Activated CD4-positive, alpha-beta memory T cell treated with anti-CD3 and anti-CD28 coated beads for 36 hours (primary cell): ENCODE results near the gene SHISA6. TPM values are rescaled to one million over a fixed set of nuclear protein-coding genes. Genes with fewer than 3 reads are reported as not detected.
"Not testable (repeated sequence)": the region's sequence is repeated elsewhere in the genome, so short reads cannot be mapped to it uniquely, and the experiment has no call there.

Experiments
- CTCF ChIA-PET: fragments of 350-600 bp; sonication (Branson Sonifier 250); formaldehyde crosslinking; loops from one replicate; lab custom pipeline; 2021; ENCODE audit warnings: antibody characterized with exemption, inconsistent platforms; lab: Charles Lee
- POLR2A ChIA-PET: fragments of 350-600 bp; sonication (Branson Sonifier 250); formaldehyde crosslinking; loops from one replicate; lab custom pipeline; 2021; ENCODE audit warnings: antibody characterized with exemption; lab: Charles Lee
- DNase-seq: peaks from one replicate; pipeline ENCODE4 v3.0.0-alpha.2; 2020
- H3K27ac Mint-ChIP-seq: one replicate; pipeline ENCODE4 v1.8.0; 2021; ENCODE audit warnings: mixed read lengths
- H3K27me3 Mint-ChIP-seq: one replicate; pipeline ENCODE4 v1.8.0; 2021; ENCODE audit warnings: mixed read lengths
- H3K36me3 Mint-ChIP-seq: one replicate; pipeline ENCODE4 v1.8.0; 2021; ENCODE audit warnings: mixed read lengths
- H3K4me1 Mint-ChIP-seq: one replicate; pipeline ENCODE4 v1.8.0; 2021; ENCODE audit warnings: low read depth, mixed read lengths
- H3K4me3 Mint-ChIP-seq: one replicate; pipeline ENCODE4 v1.8.0; 2021; ENCODE audit warnings: mild to moderate bottlenecking, mixed read lengths
- H3K9me3 Mint-ChIP-seq: one replicate; pipeline ENCODE4 v1.8.0; 2021; ENCODE audit warnings: mixed read lengths
- intact Hi-C: fragments of 100-400 bp; cut with micrococcal nuclease; formaldehyde crosslinking; loops from one replicate; pipeline ENCODE4 v1.15.1; 2023
- total RNA-seq, 2 experiments: library from RNA; stranded (reverse); gene quantifications; one replicate each; pipeline ENCODE4 v1.2.3, GENCODE V29; 2021

Gene SHISA6
- total RNA-seq, 2 experiments from 2014 or later: not detected

- Mint-ChIP-seq H3K4me1 (no peaks in the 10 kb centered on the region), H3K36me3 (no peaks in the 10 kb centered on the region), H3K27me3 (no peaks in the 10 kb centered on the region)
These were observed 52.5 kb downstream of the SHISA6 start for GRCh38 chr17:11293480-11293879.

GRCh38 chr17:11294826-11295225 is 53.8 kb downstream of the SHISA6 start:
- H3K4me1 Mint-ChIP-seq: no peaks in the 10 kb centered on the region
- H3K36me3 Mint-ChIP-seq: no peaks in the 10 kb centered on the region
- ChIA-PET CTCF (no interaction called here), POLR2A (no interaction called here)
- intact Hi-C loops: no loop called here
- peaks cover 2% of the 10 kb centered on the region for H3K9me3 Mint-ChIP-seq
- H3K4me3 Mint-ChIP-seq: no peak overlapping the region
- H3K27ac Mint-ChIP-seq: no peak overlapping the region
- H3K27me3 Mint-ChIP-seq: no peaks in the 10 kb centered on the region
- no peak for DNase-seq

More at GRCh38 chr17:11293480-11293879, 52.5 kb downstream of the SHISA6 start:
- DNase-seq: no peak
- CTCF ChIA-PET: no interaction called here
- Mint-ChIP-seq H3K27ac (no peak overlapping the region), H3K9me3 (peaks cover 2% of the 10 kb centered on the region), H3K4me3 (no peak overlapping the region)
- POLR2A ChIA-PET: no interaction called here
- intact Hi-C loops: no loop called here

DNA sequence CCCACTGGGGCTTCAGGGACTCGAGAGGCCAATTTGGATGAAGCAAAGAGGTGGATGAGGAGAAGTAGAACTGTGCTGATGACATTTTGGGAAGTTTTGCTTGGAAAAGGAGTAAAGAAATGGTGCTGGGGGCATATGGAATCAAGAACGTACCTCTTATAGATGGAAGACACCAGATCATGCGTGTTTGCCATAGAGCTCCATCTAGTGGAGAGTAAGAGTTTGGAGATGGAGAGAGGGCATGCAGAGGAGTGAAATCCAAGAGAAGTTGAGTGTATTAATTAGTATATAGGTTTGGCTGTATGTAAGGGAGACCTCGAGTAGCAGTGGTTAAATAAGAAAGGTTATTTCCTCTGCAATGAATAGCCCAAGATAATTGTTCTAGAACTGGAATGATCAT is 56.0 kb downstream of the SHISA6 start:
- intact Hi-C loops: no loop called here
- Mint-ChIP-seq H3K27ac (no peak overlapping the region), H3K4me3 (no peak overlapping the region), H3K27me3 (no peaks in the 10 kb centered on the region), H3K9me3 (peaks cover 2% of the 10 kb centered on the region), H3K36me3 (no peaks in the 10 kb centered on the region), H3K4me1 (no peaks in the 10 kb centered on the region)
- ChIA-PET CTCF (interaction anchor here (0.7 kb wide), 1 partner anchor 421 kb away, joined by 3 read pairs; no protein-coding TSS in a partner anchor), POLR2A (no interaction called here)
- no peak for DNase-seq

DNA sequence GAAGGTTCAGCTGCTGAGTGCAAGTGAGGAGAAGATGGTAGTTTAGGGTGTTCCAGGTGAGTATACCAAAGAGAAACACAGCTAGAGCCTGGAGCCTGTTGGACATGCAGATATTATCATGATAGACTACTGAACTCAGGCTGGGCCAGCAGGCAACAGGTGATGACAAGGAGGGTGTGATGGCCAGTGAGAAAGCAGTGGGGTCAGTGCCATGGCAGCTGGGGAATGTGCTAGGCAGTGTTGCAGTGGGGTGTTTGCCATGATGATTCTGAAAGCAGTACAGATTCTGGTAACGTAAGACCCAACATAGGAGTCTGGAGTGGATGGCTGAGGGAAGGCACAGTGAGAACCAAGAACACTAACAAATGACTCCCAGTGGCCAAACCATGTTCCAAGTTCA is 57.4 kb downstream of the SHISA6 start:
- no peaks in the 10 kb centered on the region for H3K27me3 Mint-ChIP-seq
- no peaks in the 10 kb centered on the region for H3K9me3 Mint-ChIP-seq
- CTCF ChIA-PET: no interaction called here
- H3K36me3 Mint-ChIP-seq: no peaks in the 10 kb centered on the region
- no peak for DNase-seq
- H3K4me1 Mint-ChIP-seq: no peaks in the 10 kb centered on the region
- no peak overlapping the region for H3K27ac Mint-ChIP-seq
- POLR2A ChIA-PET: no interaction called here
- H3K4me3 Mint-ChIP-seq: no peak overlapping the region
- intact Hi-C loops: no loop called here

GRCh38 chr17:11300201-11300600 is 59.2 kb downstream of the SHISA6 start:
- Mint-ChIP-seq H3K27me3 (no peaks in the 10 kb centered on the region), H3K4me1 (no peaks in the 10 kb centered on the region), H3K27ac (no peak overlapping the region), H3K36me3 (no peaks in the 10 kb centered on the region), H3K9me3 (peaks cover 4% of the 10 kb centered on the region), H3K4me3 (no peak overlapping the region)
- ChIA-PET POLR2A (no interaction called here), CTCF (no interaction called here)
- intact Hi-C loops: no loop called here
- no peak for DNase-seq

DNA sequence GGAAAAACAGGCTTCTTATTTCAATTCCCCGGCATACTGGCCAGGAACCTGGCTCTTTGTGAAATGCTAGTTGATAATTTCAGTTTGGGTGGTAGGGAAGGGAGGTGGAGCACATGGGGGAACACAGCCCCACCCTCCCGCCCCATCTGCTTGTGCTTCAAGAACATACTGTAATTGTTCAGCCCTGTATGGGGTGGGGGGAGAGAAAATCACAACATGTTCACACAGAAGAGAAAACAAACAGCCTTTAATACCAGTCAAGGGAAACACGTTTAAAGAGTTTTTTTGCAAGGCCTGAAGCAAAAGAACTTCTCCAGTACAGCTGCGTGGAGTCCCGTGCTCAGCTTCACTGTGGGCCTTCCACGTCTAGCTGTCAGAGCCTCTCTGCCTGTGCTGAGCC is 59.7 kb downstream of the SHISA6 start:
- no peak overlapping the region for H3K4me3 Mint-ChIP-seq
- H3K27ac Mint-ChIP-seq: no peak overlapping the region
- POLR2A ChIA-PET: no interaction called here
- CTCF ChIA-PET: no interaction called here
- no peaks in the 10 kb centered on the region for H3K27me3 Mint-ChIP-seq
- peaks cover 4% of the 10 kb centered on the region for H3K9me3 Mint-ChIP-seq
- DNase-seq: no peak
- H3K4me1 Mint-ChIP-seq: no peaks in the 10 kb centered on the region
- intact Hi-C loops: no loop called here
- H3K36me3 Mint-ChIP-seq: no peaks in the 10 kb centered on the region

GRCh38 chr17:11301874-11302273 is 60.9 kb downstream of the SHISA6 start:
- intact Hi-C loops, H3K36me3 Mint-ChIP-seq, CTCF ChIA-PET, DNase-seq, H3K4me3 Mint-ChIP-seq, H3K9me3 Mint-ChIP-seq, H3K27me3 Mint-ChIP-seq, H3K4me1 Mint-ChIP-seq, H3K27ac Mint-ChIP-seq, POLR2A ChIA-PET: not testable (repeated sequence)

DNA sequence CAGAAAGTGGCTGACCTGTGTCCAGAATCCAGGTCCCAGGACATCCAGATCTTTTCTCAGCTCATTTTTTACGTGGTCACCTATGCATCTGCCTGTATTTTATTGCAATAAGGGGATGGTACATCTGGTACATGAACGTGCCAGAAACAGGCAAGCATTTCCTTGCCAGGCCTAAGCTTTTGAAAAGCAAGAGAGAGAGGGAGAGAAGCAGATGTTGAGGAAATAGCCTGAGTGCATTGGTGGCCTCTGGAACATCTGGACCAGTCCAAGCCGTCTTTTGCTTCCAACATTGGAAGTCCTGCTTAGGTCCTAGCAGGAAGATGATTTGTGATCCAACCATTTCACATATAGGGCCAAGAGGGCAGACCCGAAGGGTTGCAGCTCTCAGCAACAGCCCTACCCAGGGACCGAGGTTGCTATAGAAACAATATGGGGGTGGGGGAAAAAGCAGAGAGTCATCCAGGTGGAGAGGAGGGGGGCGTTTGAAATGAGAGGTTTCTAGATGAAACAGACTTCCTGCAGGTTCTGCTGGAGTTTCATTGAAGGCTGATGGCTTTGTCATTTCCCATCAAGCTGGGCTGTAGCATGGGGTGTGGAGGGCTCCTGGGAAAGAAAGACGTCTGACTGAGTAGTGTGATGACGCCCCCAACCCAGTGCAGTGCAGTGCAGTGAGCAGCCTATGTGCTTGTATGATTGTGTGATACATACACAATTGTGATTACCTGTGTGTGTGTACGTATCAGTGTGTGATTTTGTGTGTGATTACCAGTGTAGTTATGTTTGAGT is 61.6 kb downstream of the SHISA6 start:
- Mint-ChIP-seq H3K4me1 (no peaks in the 10 kb centered on the region), H3K36me3 (no peaks in the 10 kb centered on the region), H3K4me3 (no peak overlapping the region), H3K27ac (no peak overlapping the region), H3K9me3 (peaks cover 4% of the 10 kb centered on the region), H3K27me3 (no peaks in the 10 kb centered on the region)
- ChIA-PET CTCF (no interaction called here), POLR2A (no interaction called here)
- no peak for DNase-seq
- intact Hi-C loops: no loop called here

DNA sequence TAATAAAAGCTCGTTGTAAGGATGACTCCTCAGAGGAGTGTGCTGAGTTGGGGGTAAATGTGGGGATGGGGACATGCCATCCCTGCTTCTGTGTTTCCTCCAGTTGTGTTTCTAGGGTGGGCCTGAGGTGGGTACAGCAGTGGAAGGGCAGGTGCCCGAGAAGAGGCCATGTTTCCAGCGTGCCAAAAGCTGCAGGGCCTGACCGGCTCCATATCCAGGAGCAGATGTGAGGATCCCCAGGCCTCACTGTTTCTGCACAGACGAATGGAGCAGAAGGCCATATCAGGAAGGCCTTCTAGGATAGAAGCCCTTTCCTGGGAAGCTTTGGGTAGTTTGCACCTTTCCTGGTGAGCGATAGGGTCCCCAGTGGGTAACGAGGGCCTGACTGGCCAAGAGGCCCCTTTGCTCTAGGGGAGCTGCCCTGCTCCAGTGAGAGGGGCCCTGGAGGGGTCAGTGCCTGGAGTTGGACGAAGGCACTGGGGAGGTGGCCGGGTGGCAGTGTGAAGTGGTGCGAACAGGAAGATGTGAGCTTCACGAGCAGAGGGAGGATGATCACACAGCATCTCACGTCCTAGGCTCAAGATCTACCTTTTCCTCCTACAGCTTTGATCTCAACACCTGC is 62.9 kb downstream of the SHISA6 start:
- H3K27me3 Mint-ChIP-seq: no peaks in the 10 kb centered on the region
- CTCF ChIA-PET: no interaction called here
- H3K27ac Mint-ChIP-seq: no peak overlapping the region
- H3K4me1 Mint-ChIP-seq: no peaks in the 10 kb centered on the region
- intact Hi-C loops: no loop called here
- POLR2A ChIA-PET: no interaction called here
- no peaks in the 10 kb centered on the region for H3K36me3 Mint-ChIP-seq
- H3K4me3 Mint-ChIP-seq: no peak overlapping the region
- DNase-seq: no peak
- peaks cover 4% of the 10 kb centered on the region for H3K9me3 Mint-ChIP-seq

GRCh38 chr17:11304568-11304967 is 63.6 kb downstream of the SHISA6 start:
- CTCF ChIA-PET: no interaction called here
- Mint-ChIP-seq H3K36me3 (no peaks in the 10 kb centered on the region), H3K27me3 (no peaks in the 10 kb centered on the region), H3K27ac (no peak overlapping the region), H3K4me1 (no peaks in the 10 kb centered on the region), H3K4me3 (no peak overlapping the region), H3K9me3 (peaks cover 4% of the 10 kb centered on the region)
- intact Hi-C loops: no loop called here
- POLR2A ChIA-PET: no interaction called here
- no peak for DNase-seq

DNA sequence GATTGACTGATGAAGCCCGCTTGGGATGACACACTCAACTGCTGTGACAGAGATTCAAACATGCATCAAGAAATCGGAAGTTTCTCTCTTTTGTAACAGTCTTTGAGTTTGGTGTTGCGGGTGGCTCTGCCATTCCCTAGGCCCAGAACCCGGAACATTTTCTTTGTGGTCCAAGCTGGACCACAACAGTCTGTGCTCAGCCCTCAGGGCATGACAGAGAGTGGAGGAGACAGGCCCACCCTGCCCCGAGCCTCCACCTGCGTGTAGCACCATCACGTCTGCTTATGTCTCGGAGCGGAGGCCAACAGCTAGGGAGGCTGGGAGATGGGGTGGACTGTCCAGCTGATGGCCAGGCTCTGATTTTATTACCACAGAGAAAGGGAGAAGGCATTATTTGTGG is 64.5 kb downstream of the SHISA6 start:
- CTCF ChIA-PET: no interaction called here
- Mint-ChIP-seq H3K4me1 (no peaks in the 10 kb centered on the region), H3K27me3 (no peaks in the 10 kb centered on the region), H3K36me3 (no peaks in the 10 kb centered on the region), H3K4me3 (no peak overlapping the region), H3K9me3 (peaks cover 4% of the 10 kb centered on the region), H3K27ac (no peak overlapping the region)
- intact Hi-C loops: no loop called here
- DNase-seq: no peak
- POLR2A ChIA-PET: interaction anchor here (0.6 kb wide), 1 partner anchor 44 kb away, joined by 4 read pairs; no protein-coding TSS in a partner anchor

DNA sequence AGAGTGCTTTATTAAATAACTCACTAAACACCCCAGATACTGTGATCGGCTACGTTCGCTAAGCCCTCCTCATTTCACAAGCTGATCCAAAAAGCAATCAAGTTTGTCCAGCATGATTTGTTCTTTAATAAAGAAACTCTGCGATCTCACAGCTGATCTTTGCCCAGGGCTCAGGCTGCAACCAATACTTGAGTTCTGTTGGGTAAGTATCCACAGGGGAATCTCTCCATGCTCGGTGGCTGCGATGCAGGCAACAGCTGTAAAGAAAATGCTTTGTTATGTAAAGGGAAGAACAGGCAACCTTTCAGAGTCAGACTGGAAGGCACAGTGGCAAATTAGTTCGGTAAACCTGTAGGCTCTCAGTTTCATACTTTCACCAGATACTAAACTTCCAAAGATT is 67.5 kb downstream of the SHISA6 start:
- ChIA-PET CTCF (no interaction called here), POLR2A (no interaction called here)
- Mint-ChIP-seq H3K27ac (no peak overlapping the region), H3K4me1 (no peaks in the 10 kb centered on the region), H3K4me3 (no peak overlapping the region), H3K36me3 (no peaks in the 10 kb centered on the region), H3K9me3 (peaks cover 4% of the 10 kb centered on the region), H3K27me3 (no peaks in the 10 kb centered on the region)
- intact Hi-C loops: no loop called here
- DNase-seq: no peak

DNA sequence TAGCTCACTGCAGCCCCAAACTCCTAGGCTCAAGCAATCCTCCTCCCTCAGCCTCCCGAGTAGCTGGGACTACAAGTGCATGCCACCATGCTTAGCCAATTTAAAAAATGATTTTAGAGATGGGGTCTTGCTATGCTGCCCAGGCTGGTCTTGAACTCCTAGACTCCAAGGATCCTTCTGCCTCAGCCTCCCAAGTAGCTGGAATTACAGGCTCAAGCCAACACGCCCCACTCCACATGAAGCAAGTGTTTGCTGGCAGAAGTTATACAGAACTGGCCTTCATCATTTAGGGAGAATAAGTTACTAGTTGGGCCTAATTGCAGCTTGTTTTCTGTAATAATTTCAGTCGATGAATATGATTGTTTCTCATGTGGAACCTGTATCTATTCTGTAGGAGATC is 68.0 kb downstream of the SHISA6 start:
- Mint-ChIP-seq H3K36me3 (no peaks in the 10 kb centered on the region), H3K4me1 (no peaks in the 10 kb centered on the region), H3K9me3 (peaks cover 3% of the 10 kb centered on the region), H3K4me3 (no peak overlapping the region), H3K27ac (no peak overlapping the region), H3K27me3 (no peaks in the 10 kb centered on the region)
- ChIA-PET CTCF (no interaction called here), POLR2A (no interaction called here)
- DNase-seq: no peak
- intact Hi-C loops: no loop called here
